H1 (cell line): ENCODE measurements around the gene FLVCR2. TPM values are rescaled to one million over a fixed set of nuclear protein-coding genes. Genes with fewer than 3 reads are reported as not detected.

ENCODE experiments used
- CTCF ChIA-PET: fragments of 300-600 bp; sonication (Branson Sonifier 250); formaldehyde crosslinking; loops from one replicate; lab custom pipeline; 2021; ENCODE audit not compliant: partially characterized antibody; lab: Charles Lee
- POLR2A ChIA-PET: fragments of 300-600 bp; sonication (Branson Sonifier 250); formaldehyde crosslinking; loops from one replicate; lab custom pipeline; 2021; ENCODE audit warnings: inconsistent platforms; ENCODE audit not compliant: partially characterized antibody; lab: Charles Lee
- DNase-seq, 2 experiments: peaks; one replicate each; pipeline versions ENCODE4 v3.0.0 to v3.0.0-alpha.2; 2010 to 2022; ENCODE audit warnings: low spot score in 2 of 2, low read depth in 1 of 2, mixed read lengths in 1 of 2
- FAIRE-seq: peaks from 2 replicates; lab custom pipeline; 2011; peaks lifted over from hg19 to GRCh38; lab: Jason Lieb, UNC
- H2AFZ ChIP-seq: 2 replicates; pipeline ENCODE4 v1.8.1; 2012; ENCODE audit warnings: low read length, inconsistent platforms
- H2AK5ac ChIP-seq: 2 replicates; pipeline ENCODE4 v1.6.1; 2013; ENCODE audit warnings: low read depth, low read length
- H2BK120ac ChIP-seq: replicated peaks from 2 replicates; pipeline ENCODE3; 2013; ENCODE audit warnings: low read depth, low read length, inconsistent platforms
- H2BK12ac ChIP-seq: 2 replicates; pipeline ENCODE4 v1.6.1; 2013; ENCODE audit warnings: low read depth, low read length
- H2BK15ac ChIP-seq: 2 replicates; pipeline ENCODE4 v1.6.1; 2013; ENCODE audit warnings: low read length
- H2BK20ac ChIP-seq: 2 replicates; pipeline ENCODE4 v1.6.1; 2013; ENCODE audit warnings: low read length
- H2BK5ac ChIP-seq: 2 replicates; pipeline ENCODE4 v1.6.1; 2013; ENCODE audit warnings: low read depth, low read length
- H3K14ac ChIP-seq: 2 replicates; pipeline ENCODE4 v1.6.1; 2013; ENCODE audit warnings: inconsistent platforms; ENCODE audit not compliant: insufficient read length
- H3K18ac ChIP-seq: 2 replicates; pipeline ENCODE4 v1.6.1; 2013; ENCODE audit warnings: low read length; ENCODE audit errors: extremely low read depth
- H3K23ac ChIP-seq: 2 replicates; pipeline ENCODE4 v1.6.1; 2013; ENCODE audit warnings: inconsistent platforms; ENCODE audit not compliant: insufficient read length
- H3K23me2 ChIP-seq: 2 replicates; pipeline ENCODE4 v1.6.1; 2013; ENCODE audit warnings: low read depth, low read length
- H3K27ac ChIP-seq: 2 replicates; pipeline ENCODE4 v1.6.1; 2011; ENCODE audit warnings: low read depth, low read length, inconsistent platforms
- H3K27me3 ChIP-seq, 4 experiments: replicated peaks in 1 of 4; 1 replicate in 1 of 4; 2 replicates in 3 of 4; pipeline versions ENCODE4 v1.6.1 to v1.8.1; 2011 to 2013; ENCODE audit warnings: low read length in 3 of 4, mild to moderate bottlenecking in 3 of 4, inconsistent platforms in 2 of 4, mixed read lengths in 2 of 4, moderate library complexity in 1 of 4; ENCODE audit not compliant: control insufficient read depth in 3 of 4, insufficient read depth in 3 of 4; ENCODE audit errors: extremely low read depth in 1 of 4
- H3K36me3 ChIP-seq, 4 experiments: 2 replicates each; pipeline versions ENCODE4 v1.6.1 to v1.8.1; 2011 to 2013; ENCODE audit warnings: mild to moderate bottlenecking in 4 of 4, low read length in 3 of 4, moderate library complexity in 2 of 4, control low read depth in 1 of 4, inconsistent platforms in 1 of 4; ENCODE audit not compliant: insufficient read depth in 4 of 4, control insufficient read depth in 2 of 4
- H3K4ac ChIP-seq: replicated peaks from 2 replicates; pipeline ENCODE3; 2013; ENCODE audit warnings: low read length, low read depth, mixed read lengths, inconsistent platforms; ENCODE audit not compliant: insufficient read length
- H3K4me1 ChIP-seq, 4 experiments: replicated peaks in 1 of 4; 1 replicate in 1 of 4; 2 replicates in 3 of 4; pipeline versions ENCODE4 v1.6.1 to v1.8.1; 2011 to 2013; ENCODE audit warnings: low read length in 3 of 4, inconsistent platforms in 2 of 4, mixed read lengths in 1 of 4; ENCODE audit not compliant: insufficient read depth in 4 of 4, control insufficient read depth in 3 of 4
- H3K4me2 ChIP-seq, 2 experiments: 2 replicates each; pipeline versions ENCODE4 v1.6.1 to v1.8.1; 2011 to 2013; ENCODE audit warnings: low read depth in 2 of 2, low read length in 2 of 2, control low read depth in 1 of 2, inconsistent platforms in 1 of 2, mild to moderate bottlenecking in 1 of 2; ENCODE audit not compliant: insufficient read depth in 1 of 2
- H3K4me3 ChIP-seq, 4 experiments: fragments of 200-600, 300-600 bp in 1 of 4; sonication (generic), shearing (Covaris generic), sonication (Bioruptor Twin) in 1 of 4; 2 replicates each; pipeline versions ENCODE4 v1.5.1 to v1.8.1; 2011 to 2016; ENCODE audit warnings: low read length in 4 of 4, low read depth in 3 of 4, control low read depth in 2 of 4, inconsistent platforms in 2 of 4, mild to moderate bottlenecking in 2 of 4, mixed read lengths in 1 of 4, moderate library complexity in 1 of 4; ENCODE audit not compliant: insufficient read depth in 2 of 4; ENCODE audit errors: extremely low read depth in 1 of 4
- H3K56ac ChIP-seq: replicated peaks from 2 replicates; pipeline ENCODE3; 2013; ENCODE audit warnings: low read depth, mild to moderate bottlenecking, mixed read lengths, low read length, inconsistent platforms; ENCODE audit not compliant: insufficient read length
- H3K79me1 ChIP-seq: 2 replicates; pipeline ENCODE4 v1.6.1; 2013; ENCODE audit warnings: low read depth, low read length, control low read depth
- H3K79me2 ChIP-seq, 2 experiments: 2 replicates each; pipeline versions ENCODE4 v1.6.1 to v1.8.1; 2012 to 2013; ENCODE audit warnings: low read length in 2 of 2, mild to moderate bottlenecking in 2 of 2, inconsistent platforms in 1 of 2; ENCODE audit not compliant: insufficient read depth in 2 of 2, control insufficient read depth in 1 of 2
- H3K9ac ChIP-seq, 4 experiments: replicated peaks in 1 of 4; 1 replicate in 1 of 4; 2 replicates in 3 of 4; pipeline versions ENCODE4 v1.6.1 to v1.8.1; 2011 to 2013; ENCODE audit warnings: low read depth in 3 of 4, low read length in 3 of 4, control low read depth in 2 of 4, mild to moderate bottlenecking in 2 of 4, moderate library complexity in 2 of 4, inconsistent platforms in 1 of 4; ENCODE audit errors: extremely low read depth in 1 of 4
- H3K9me3 ChIP-seq, 2 experiments: 2 replicates each; pipeline versions ENCODE4 v1.6.1 to v1.8.1; 2012 to 2013; ENCODE audit warnings: mild to moderate bottlenecking in 2 of 2, moderate library complexity in 2 of 2, control low read depth in 1 of 2, inconsistent platforms in 1 of 2, low read depth in 1 of 2, low read length in 1 of 2, mixed read lengths in 1 of 2; ENCODE audit not compliant: insufficient read depth in 2 of 2
- H4K20me1 ChIP-seq, 2 experiments: replicated peaks in 1 of 2; 2 replicates each; pipeline versions ENCODE3 to v1.8.1; 2011 to 2013; ENCODE audit warnings: inconsistent platforms in 2 of 2, low read length in 2 of 2, mild to moderate bottlenecking in 1 of 2; ENCODE audit not compliant: insufficient read depth in 2 of 2, control insufficient read depth in 1 of 2
- H4K5ac ChIP-seq: 2 replicates; pipeline ENCODE4 v1.6.1; 2013; ENCODE audit warnings: low read length, low read depth, mixed read lengths, inconsistent platforms; ENCODE audit not compliant: insufficient read length
- H4K8ac ChIP-seq: 2 replicates; pipeline ENCODE4 v1.8.0; 2013; ENCODE audit warnings: mild to moderate bottlenecking, moderate library complexity, low read length, inconsistent platforms; ENCODE audit not compliant: insufficient read depth; ENCODE audit errors: extremely low read depth
- H4K91ac ChIP-seq: replicated peaks from 2 replicates; pipeline ENCODE3; 2013; ENCODE audit warnings: low read length, mixed read lengths, inconsistent platforms; ENCODE audit not compliant: insufficient read length
- CBX8 ChIP-seq: fragments of 300-800, 300-1000 bp; sonication (generic); IDR thresholded peaks from 2 replicates; pipeline ENCODE4 v1.7.1; 2016; ENCODE audit warnings: low read depth, low read length, borderline replicate concordance
- CHD2 ChIP-seq: IDR thresholded peaks from 2 replicates; pipeline ENCODE4 v1.6.1; 2012; ENCODE audit warnings: low read length, improper control_type of control experiment
- RFX5 ChIP-seq: IDR thresholded peaks from 2 replicates; pipeline ENCODE4 v1.6.1; 2011; ENCODE audit warnings: low read depth, low read length, improper control_type of control experiment, borderline replicate concordance
- RNF2 ChIP-seq: fragments of 200-900, 300-1000 bp; sonication (generic); IDR thresholded peaks from 2 replicates; pipeline ENCODE4 v1.7.1; 2016; ENCODE audit warnings: borderline replicate concordance, low read depth, mild to moderate bottlenecking, antibody characterized with exemption, low read length; ENCODE audit not compliant: poor library complexity, severe bottlenecking; ENCODE audit errors: missing control alignments
- SIRT6 ChIP-seq: IDR thresholded peaks from one replicate; pipeline ENCODE4 v1.7.1; 2012; ENCODE audit warnings: low read length, inconsistent platforms
- WGBS, 2 experiments: shearing (Covaris generic) in 1 of 2; methylation state at CpG; one replicate each; pipeline versions ENCODE4 v1.1.6 to v1.1.7; 2013 to 2015; ENCODE audit warnings: low lambda C conversion rate in 2 of 2, mixed read lengths in 2 of 2, inconsistent platforms in 1 of 2, low coverage in 1 of 2, missing lambda C conversion rate in 1 of 2; ENCODE audit not compliant: insufficient replicate concordance in 2 of 2, insufficient coverage in 1 of 2, insufficient read length in 1 of 2; ENCODE audit errors: extremely low coverage in 1 of 2, missing lambda C conversion rate in 1 of 2; 5-methylcytosine and 5-hydroxymethylcytosine counted together
- polyA plus RNA-seq, 7 experiments: library from polyadenylated mRNA; depleted of rRNA in 3 of 7; stranded (reverse) in 5 of 7; unstranded in 2 of 7; fragments of >200 nt in 5 of 7; fragments of 200-250 nt in 2 of 7; gene quantifications; 1 replicate in 5 of 7; 2 replicates in 1 of 7; 4 replicates in 1 of 7; pipeline versions ENCODE4 v1.2.1 to v1.2.3, GENCODE V29; 2011 to 2013; ENCODE audit warnings: missing spikeins in 2 of 7, mixed read lengths in 2 of 7
- total RNA-seq: library from RNA; stranded (reverse); fragmentation: NEBNext Ultra II Directional; extraction: Animal tissue kit (Norgen Biotek cat#: 25700); gene quantifications from 2 replicates; pipeline ENCODE4 v1.2.1, GENCODE V29; 2021

FLVCR2 gene
- total and polyA plus RNA-seq, 2 of the 8 experiments (the other 6 are each of a cell fraction or from before 2014, with no cell fraction given) = 7.1 to 8.2 TPM

- Histone ChIP-seq H2BK20ac (no peak overlapping the region), H4K20me1 (no peaks in the 10 kb centered on the region), H3K4me2 (no peak overlapping the region), H4K5ac (no peak overlapping the region), H3K27ac (no peak overlapping the region), H3K4ac (no peak overlapping the region), H3K4me3 (no peak overlapping the region), H2BK120ac (no peak overlapping the region), H3K79me1 (no peaks in the 10 kb centered on the region; the same call in 1 of the 2 replicates), H2BK5ac (no peak overlapping the region), H3K9ac (no peak overlapping the region), H2AK5ac (no peak overlapping the region), H2BK15ac (no peak overlapping the region), H3K56ac (no peak overlapping the region), H3K4me1 (peaks cover 0 to 7% (median under 1%) of the 10 kb centered on the region in 4 experiments; a peak in 2 of 7 replicates), H3K9me3 (no peaks in the 10 kb centered on the region), H3K23ac (no peak overlapping the region), H3K36me3 (no peaks in the 10 kb centered on the region), H3K27me3 (peaks cover 0 to 2% (median 0%) of the 10 kb centered on the region in 4 experiments; a peak in 1 of 7 replicates), H2AFZ (no peak overlapping the region), H3K18ac (no peak overlapping the region), H3K14ac (no peak overlapping the region), H4K8ac (no peak overlapping the region), H3K79me2 (no peaks in the 10 kb centered on the region), H3K23me2 (peaks cover 3% of the 10 kb centered on the region; the same call in 1 of the 2 replicates), H2BK12ac (no peak overlapping the region), H4K91ac (no peak overlapping the region)
- POLR2A ChIA-PET = no interaction called here
- FAIRE-seq (no peak), DNase-seq (no peak)
- TF ChIP-seq CBX8 = no peak
- no peak for TF ChIP-seq RFX5
- TF ChIP-seq SIRT6 = no peak
- no peak for TF ChIP-seq RNF2
- no peak for TF ChIP-seq CHD2
- CTCF ChIA-PET = interaction anchor here (1.1 to 10.5 kb wide), 2 partner anchors 42 to 76 kb away, joined by 3 to 135 read pairs; partner anchors contain the start of gene BATF
- WGBS, 2 experiments = 90% methylated on average over 5 of the region's 5 CpGs; no CpG with 5 or more reads in 1 of the 2 experiments
Measured at GRCh38 chr14:75565056-75565455, 13.4 kb upstream of the FLVCR2 start.
